Epithelial cell of proximal tubule (primary cell): ENCODE data around the gene ZNF718. TPM values are rescaled to one million over a fixed set of nuclear protein-coding genes. Genes with fewer than 3 reads are reported as not detected.
"Not testable (repeated sequence)": the region's sequence is repeated elsewhere in the genome, so short reads cannot be mapped to it uniquely, and the experiment has no call there.

Experiments
- DNase-seq: peaks from one replicate; pipeline ENCODE4 v3.0.0-alpha.2; 2011; ENCODE audit warnings: low read depth
- H3K4me3 ChIP-seq: 2 replicates; pipeline ENCODE4 v1.5.1; 2011; ENCODE audit warnings: low read depth, mild to moderate bottlenecking, low read length
- CTCF ChIP-seq: conservative IDR thresholded peaks from 2 replicates; pipeline ENCODE4 v1.5.1; 2012; ENCODE audit warnings: low read depth, mild to moderate bottlenecking, low read length
- total RNA-seq: library from RNA; depleted of rRNA; stranded (reverse); fragments of >200 nt; gene quantifications from 2 replicates; pipeline ENCODE4 v1.2.3, GENCODE V29; 2015

Gene ZNF718
- total RNA-seq, 1 donor from 2014 or later, result 4.2 TPM

DNA sequence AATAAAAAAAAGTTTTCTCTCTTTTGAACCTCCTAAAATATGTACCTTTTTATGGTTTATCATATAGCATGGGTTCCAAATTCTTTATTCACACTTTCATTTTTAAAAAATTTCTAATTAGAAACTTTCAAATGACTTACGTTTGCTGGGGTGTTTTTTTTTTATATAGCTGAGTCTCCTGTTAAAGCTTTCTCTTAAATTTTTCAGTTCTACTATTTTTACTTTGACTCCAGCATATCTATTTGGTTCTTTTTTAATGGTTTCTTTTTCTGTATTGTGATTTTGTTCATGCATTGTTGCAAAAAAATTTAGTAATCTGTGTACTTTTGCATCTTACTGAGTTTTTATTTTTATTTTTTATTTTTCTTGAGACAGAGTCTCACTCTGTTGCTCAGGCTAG lies 22.3 kb downstream of the ZNF718 start:
- no peak for DNase-seq
- H3K4me3 ChIP-seq, result no peak overlapping the region
- TF ChIP-seq CTCF, result no peak

DNA sequence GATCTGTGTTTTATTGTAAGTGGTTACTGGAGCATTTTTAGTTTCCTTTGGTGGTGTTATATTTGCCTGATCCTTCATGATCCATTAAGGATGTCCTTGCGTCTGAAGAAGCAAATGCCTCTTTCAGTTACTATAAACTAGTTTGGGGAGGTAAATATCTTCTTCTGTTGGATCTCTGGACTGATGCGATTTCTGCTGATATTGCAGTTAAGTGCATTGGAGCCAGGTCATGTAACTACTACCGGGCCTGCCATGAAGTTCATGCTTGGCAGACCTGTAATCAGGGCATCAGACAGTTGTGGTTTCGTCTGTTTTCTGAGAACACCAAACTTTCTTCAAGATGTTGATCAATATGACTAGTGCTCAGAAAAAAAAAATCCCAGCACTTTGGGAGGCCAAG lies 22.9 kb downstream of the ZNF718 start:
- TF ChIP-seq CTCF, result no peak

GRCh38 chr4:161496-162284 lies 37.4 kb downstream of the ZNF718 start:
- no peak for TF ChIP-seq CTCF
- H3K4me3 ChIP-seq, result no peak overlapping the region
- no peak for DNase-seq

More for the DNA sequence above, 22.9 kb downstream of the ZNF718 start:
- no peak for DNase-seq
- H3K4me3 ChIP-seq, result no peak overlapping the region

DNA sequence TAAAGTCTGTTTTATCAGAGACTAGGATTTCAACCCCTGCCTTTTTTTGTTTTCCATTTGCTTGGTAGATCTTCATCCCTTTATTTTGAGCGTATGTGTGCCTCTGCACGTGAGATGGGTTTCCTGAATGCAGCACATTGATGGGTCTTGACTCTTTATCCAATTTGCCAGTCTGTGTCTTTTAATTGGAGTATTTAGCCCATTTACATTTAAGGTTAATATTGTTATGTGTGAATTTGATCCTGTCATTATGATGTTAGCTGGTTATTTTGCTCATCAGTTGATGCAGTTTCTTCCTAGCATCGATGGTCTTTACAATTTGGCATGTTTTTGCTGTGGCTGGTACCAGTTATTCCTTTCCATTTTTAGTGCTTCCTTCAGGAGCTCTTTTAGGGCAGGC lies 45.3 kb downstream of the ZNF718 start:
- not testable (repeated sequence) for H3K4me3 ChIP-seq, DNase-seq

DNA sequence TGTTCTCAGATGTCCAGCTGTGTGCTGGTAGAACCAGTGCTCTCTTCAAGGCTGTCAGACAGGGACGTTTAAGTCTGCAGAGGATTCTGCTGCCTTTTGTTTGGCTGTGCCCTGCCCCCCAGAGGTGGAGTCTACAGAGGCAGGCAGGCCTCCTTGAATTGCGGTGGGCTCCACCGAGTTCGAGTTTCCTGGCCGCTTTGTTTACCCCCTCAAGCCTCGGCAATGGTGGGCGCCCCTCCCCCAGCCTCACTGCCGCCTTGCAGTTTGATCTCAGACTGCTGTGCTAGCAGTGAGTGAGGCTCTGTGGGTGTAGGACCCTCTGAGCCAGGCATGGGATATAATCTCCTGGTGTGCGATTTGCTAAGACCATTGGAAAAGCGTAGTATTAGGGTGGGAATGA lies 47.0 kb downstream of the ZNF718 start:
- not testable (repeated sequence) for DNase-seq

DNA sequence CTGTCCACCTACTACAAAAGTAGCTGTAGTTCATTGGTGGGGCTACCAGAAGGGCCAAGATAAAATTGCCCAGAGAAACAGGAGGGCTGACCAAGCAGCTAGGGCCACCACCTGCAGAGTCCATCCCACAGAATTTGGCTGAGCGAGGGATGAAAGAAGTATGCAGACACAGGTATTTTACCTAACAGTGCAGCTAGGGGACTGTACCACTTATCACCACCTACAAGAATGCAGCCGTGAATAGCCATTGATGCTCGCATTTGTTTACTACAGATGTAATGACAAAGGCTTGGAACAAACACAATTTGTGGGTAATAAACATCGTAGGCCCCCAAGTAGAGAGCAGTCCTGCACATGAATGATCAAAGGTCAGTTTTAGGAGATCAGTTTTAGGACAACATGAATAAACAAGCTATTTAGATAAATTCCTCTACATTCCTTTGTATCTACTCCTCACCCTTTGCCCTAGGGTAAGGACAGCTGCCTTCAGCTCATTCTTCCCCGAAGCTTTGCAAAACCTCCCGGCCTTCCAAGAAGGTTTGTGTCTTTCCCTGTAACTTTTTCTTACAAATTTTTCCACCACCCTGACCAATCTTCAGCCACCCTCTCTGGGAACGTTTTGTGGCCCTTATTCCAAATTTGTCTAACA lies 49.5 kb downstream of the ZNF718 start:
- no peak for TF ChIP-seq CTCF
- DNase-seq, result no peak
- H3K4me3 ChIP-seq, result no peak overlapping the region

More for the DNA sequence above, 47.0 kb downstream of the ZNF718 start:
- not testable (repeated sequence) for H3K4me3 ChIP-seq

GRCh38 chr4:175986-176385 lies 51.7 kb downstream of the ZNF718 start:
- H3K4me3 ChIP-seq, result no peak overlapping the region
- no peak for DNase-seq
- no peak for TF ChIP-seq CTCF

DNA sequence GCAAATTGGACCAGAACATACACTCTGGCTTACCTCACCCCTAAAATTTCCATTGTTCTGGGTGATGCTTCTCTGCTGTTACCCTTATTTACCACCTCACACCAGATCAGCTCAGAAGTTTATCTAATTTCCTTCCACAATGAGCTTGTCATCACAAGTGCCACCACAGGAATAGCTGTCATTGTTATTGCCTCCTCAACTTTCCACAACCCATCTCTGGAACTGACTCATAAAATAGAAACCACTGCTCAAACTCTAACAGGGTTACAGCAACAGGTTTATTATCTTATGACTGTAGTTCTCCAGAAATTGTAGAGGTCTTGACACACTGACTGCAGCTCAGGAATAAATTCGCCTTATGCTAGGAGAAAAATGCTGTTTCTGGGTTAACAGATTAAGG lies 52.7 kb downstream of the ZNF718 start:
- H3K4me3 ChIP-seq, result no peak overlapping the region
- no peak for TF ChIP-seq CTCF
- DNase-seq, result no peak

DNA sequence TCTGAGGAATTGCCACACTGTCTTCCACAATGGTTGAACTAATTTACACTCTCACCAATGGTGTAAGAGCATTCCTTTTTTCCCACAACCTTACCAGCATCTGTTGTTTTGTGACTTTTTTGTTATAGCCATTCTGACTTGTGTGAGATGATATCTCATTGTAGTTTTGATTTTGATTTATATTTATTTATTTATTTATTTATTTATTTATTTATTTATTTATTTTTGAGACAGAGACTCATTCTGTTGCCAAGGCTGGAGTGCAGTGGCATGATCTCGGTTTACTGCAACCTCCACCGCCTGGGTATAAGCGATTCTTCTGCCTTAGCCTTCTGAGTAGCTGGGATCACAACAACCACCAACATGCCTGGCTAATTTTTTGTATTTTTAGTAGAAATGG lies 57.9 kb downstream of the ZNF718 start:
- DNase-seq, result not testable (repeated sequence)

More for the DNA sequence above, 57.9 kb downstream of the ZNF718 start:
- not testable (repeated sequence) for H3K4me3 ChIP-seq
